OCI-M2 (cell line): Measurements from ENCODE around the gene HSD17B1.

ENCODE experiments used
- DNase-seq: peaks from one replicate; lab custom pipeline; 2025; ENCODE audit not compliant: unreplicated experiment; lab: John Stamatoyannopoulos, UW

Gene HSD17B1

DNA sequence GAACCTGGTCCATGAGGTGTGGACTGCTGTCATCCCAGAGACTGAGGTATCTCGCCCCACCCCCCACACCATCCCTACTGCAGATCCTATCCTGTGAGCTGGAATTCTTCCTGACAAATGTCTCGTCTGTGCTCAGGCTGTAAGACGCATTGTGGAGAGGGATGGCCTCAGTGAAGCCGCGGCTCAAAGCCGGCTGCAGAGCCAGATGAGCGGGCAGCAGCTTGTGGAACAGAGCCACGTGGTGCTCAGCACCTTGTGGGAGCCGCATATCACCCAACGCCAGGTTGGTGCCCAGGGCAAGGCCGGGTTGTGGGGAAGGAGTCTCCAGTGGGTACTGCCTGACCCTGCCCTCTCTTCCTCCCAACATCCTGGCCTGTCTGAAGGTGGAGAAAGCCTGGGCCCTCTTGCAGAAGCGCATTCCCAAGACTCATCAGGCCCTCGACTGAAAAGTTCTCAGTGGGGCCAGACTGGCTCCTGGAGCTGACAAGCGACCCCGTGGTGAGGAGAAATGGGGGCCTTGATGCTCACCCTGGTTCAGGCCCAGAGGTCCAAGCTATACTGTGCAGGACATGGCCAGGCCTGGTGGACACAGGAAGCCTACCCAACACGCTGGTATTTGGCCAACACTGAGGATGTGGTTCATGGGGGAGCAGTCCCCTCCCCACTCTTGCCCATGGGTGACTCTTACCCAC is 12.9 kb downstream of the HSD17B1 start:
- no peak for DNase-seq

DNA sequence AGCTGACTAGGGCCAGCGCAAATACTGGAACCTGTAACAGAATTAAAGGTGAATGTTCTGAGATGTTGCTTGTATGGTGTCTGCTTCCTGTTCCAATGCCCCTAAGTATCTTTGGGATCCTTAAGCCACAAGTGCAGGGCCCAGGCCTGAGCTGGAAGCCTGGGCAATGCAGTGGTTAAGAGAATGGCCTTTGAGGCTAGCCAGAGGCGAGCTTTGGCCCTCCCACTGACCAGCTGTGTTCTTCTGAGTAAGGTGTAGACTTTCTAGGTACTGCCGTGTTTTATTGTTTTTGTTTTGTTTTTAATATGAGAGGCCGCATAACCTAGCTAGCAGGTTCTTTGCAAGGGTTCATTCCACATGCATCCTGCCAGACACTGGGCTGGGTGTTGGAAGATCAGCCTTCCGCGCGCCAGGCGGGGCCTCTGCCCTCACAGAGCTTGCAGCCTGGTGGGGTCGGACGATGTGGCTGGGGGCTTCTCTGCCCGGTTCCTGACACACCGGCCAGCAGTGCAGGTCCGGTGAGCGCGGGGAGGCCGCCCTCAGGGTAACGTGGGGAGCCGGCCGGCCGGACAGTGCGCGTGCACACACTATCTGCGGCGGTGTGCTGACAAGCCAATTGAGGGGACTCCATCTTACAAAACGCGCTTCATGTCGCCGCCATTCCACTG is 13.6 kb downstream of the HSD17B1 start:
- no peak for DNase-seq

DNA sequence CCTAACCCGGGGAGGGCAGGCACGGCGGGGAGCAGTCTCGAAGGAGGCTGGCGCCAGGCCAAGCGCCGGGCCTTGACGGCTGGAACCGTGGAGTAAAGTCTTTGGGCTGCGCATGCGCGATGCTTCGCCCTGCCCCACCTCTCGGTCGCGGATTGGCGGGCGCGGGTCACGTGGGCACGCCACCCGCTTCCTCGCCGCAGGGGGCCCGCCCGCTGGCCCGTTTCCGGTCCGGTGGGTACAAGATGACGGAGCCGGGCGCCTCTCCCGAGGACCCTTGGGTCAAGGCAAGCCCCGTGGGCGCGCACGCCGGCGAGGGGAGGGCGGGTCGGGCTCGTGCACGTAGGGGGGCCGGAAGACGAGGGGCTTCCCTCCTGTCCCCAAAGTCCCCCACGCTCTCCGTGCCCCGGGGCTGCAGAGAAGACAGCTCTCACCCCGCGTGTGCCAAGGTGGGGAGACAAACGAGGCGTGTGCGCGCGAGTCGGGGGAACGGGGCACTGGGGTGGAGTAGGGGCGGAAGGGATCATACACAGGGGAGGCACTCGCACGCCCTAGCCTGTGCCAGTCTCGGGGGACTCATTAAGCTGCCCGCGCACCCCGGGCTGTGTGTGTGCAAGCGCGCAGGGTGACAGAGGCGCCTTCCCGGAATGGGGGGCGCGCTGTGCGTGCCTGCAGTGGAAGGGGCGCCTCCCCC is 14.3 kb downstream of the HSD17B1 start, which contains the start of gene MLX:
TSS of gene MLX (plus strand) at position 218 of the 691 bp plus-strand sequence. CDS start at position 243, 25 bp downstream.
- DNase-seq: peak; percentile 62

DNA sequence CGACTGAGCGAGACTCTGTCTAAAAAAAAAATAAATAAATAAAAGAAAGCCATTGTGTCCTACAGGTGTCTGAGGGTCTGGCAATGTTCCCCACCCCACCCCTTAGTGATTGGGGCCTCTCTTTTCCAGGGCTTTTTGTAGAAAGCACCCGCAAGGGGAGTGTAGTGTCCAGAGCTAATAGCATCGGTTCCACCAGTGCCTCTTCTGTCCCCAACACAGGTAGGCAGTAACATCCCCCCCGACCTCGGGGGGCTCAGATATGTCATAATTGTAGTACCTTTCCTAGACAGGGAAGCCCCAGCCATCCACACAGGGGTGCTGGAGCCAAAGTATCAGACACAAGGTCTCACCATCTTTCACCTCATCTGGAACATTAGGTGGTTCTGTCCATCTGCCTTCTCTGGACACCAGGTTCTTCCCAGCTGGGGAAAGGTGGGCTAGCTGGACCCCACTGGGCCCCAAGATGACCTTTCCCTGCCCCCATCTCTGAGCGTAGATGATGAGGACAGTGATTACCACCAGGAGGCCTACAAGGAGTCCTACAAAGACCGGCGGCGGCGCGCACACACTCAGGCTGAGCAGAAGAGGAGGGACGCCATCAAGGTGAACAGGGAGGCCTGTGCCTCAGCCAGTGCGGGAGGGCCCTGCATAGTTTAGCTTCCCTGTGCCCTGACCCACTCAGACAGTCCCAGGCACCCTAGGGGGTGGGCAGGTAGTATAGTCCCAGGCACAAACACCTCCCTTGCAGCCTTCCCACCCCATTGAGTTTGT is 15.8 kb downstream of the HSD17B1 start:
- no peak for DNase-seq

DNA sequence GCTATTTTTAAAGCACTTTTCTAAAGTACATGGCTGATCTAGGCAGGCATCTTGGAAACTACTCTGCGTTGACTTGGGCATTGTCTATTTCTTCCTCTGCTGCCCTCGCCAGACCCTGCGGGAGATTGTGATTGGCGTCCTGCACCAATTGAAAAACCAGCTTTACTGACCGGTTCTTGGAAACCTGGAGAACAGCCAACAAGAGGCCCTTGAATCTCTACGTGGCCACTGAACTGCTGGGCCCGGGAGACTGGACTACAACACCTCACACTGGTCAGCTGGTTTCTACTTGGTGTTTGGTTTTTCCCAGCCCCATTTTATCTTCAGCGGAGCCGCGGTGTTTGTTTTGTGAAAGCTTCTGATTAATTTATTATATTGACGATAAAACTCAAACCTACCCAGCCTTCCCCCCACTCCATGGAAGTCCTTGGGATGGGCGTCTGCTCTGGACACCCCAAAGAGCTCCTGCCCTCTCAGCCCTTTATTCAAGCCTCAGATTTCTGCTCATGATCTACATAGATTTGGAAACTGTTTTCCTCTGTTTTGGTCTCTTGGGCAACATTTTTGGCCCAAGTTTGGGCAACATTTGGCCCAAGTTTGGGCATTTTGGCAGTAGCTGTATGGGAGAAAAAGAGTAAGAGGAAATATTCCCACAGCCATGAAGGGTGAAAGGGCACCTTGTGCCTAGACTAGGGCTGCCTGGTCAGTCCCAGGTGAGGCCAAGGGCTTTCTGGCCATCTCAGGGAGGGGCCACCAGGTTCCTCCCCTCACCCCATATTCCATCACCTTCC is 18.9 kb downstream of the HSD17B1 start:
- DNase-seq: no peak

DNA sequence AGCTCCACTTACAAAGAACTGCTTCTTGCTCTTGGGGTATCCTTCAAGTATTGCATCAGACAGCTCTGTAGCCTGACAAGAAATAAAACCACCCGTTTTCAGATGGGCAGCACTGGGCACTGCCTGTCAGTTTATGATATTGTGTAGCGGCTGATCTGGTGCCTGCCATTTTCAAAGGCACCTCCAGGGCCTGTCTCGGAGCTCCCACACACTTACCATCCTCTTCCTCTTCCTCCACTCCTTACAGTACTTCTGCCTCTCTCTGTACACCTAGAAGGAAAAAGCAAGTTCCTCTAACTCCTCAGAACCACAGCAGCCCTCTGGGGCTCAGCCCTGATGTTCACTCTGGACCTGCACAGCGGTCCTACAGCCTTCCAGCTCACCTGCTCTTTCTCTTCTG is 20.4 kb downstream of the HSD17B1 start:
- DNase-seq: no peak

DNA sequence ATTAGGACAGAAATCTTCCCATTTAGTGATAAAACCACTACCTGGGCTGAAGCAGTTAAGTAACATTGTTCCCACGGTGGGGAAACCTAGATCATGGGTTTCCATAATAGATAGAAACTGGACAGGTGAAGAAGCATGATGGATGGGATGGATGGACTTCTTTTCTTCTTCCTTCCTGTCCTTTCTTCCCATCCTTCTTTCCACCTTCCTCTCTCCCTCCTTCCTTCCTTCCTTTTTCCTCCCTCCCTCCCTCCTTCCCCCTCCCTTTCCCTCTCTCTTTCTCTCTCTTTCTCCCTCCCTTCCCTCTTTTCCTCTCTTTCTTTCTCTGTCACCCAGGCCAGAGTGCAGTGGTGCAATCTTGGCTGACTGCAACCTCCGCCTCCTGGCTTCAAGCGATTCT is 21.7 kb downstream of the HSD17B1 start:
- DNase-seq: no peak

DNA sequence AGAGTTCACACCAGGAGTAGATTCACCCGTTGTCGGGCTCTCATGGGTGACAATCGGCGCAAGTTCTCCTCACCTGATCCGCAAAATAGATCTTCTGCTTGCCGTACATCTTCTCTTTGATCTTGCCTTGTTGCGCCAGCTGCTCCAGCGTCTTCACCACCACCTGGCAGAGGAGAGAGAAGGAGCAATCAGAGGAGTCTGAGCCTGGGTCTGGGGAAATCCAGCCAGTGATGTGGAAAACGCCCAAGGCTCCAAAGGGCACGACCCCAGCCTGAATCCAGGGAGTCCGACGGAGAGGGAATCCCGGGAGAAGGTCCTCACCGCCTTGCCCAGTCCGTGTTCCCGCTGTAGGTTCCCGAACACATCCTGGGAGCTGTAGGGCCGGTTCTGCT is 24.4 kb downstream of the HSD17B1 start:
- DNase-seq: no peak

DNA sequence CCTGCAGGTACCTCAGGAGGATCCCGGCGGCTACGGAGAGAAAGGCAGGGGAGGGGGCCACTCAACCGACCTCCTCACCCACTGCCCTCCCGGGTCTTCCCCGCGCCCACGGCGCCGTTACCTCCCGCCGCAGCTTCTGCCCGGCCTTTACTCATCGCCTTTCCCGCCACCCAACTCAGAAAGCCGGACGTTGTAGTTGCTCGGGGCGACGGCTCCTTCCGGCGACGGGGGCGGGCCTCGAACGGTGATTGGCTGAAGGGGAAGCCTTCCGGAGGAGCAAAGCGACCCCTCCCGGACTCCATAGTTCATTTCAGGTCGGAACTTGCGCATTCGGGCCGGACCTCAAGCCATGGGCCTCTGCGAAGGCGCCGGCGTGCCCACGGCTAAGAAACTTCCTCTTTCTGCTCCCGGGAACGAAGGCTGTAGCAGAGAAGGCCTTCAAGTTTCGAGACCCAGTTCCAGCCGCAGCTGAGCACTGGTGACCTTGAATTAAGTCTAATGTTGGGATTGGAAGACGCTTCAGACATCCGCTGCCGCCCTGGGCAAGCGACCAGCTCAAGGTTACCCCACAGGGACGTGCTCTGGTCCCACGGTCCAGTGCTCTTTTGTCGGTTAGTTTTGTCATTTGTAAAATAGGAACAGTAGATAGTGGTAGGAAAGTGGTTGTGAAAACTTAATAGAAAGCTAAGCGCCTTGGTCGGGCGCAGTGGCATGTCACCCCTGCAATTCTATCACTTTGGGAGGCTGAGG is 25.0 kb downstream of the HSD17B1 start, which contains the start of gene PSMC3IP:
TSS of gene PSMC3IP (minus strand) at position 198 of the 750 bp plus-strand sequence. CDS start at position 155, 43 bp downstream.
- DNase-seq: peak; percentile 74

DNA sequence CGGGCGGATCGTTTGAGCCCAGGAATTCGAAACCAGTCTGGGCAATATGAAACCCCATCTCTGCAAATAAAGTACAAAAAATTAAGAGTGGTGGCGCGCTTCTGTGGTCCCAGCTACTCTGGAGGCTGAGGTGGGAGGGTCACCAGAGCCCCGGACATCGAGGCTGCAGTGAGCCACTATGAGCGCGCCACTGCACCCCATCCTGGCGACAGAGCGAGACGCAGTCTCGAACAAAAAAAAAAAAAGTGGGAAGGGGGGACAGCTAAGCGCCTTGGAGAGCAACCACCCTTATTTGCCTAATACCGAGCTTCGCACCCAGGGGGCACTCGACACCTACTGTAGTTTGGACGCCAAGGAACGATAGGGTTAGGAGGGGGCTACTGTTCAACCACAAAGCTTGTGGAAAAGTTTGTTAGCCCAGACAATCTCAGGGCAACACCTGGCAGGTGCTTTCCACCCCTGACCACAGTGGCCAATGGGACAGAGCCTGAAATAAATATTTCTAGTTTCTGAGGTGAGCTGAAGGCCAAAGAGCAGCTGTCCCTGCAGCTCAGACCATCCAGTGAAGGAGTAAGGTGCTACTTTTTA is 25.7 kb downstream of the HSD17B1 start:
- peak; percentile 51 for DNase-seq

DNA sequence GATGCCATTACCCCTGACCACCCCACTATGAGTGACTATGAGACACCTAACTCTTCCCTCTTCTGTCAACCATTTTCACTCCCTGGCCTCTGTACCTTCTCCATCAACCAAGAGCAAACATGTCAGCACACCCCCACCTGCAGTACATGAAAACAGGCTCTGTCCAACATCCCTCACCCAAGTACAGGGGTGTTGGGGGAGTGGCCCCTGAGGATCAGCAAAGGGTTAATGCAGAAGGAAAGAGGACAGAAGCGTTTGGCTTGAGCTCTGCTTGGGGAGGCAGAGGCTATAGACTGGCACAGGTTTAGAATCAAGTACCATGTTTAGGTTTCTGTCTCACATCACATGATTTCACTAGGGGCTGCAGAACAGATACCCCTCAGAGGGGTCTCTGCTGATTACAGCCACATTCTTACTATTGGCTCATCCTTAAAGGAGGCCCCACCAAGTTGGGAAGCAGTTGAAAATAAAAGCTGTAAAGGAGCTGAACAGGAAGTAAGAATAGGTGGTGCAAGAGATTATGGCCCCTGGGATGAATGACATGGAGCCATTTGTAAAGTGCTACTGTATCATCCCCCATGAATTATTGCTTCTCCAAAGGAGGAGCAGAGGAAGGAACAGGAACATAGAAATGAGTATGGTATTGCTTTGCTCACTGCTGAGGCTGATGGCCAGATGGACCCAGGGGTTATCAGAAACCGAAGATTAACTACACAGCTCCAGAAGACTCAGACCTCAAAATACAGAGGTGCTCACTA is 27.2 kb downstream of the HSD17B1 start:
- no peak for DNase-seq

DNA sequence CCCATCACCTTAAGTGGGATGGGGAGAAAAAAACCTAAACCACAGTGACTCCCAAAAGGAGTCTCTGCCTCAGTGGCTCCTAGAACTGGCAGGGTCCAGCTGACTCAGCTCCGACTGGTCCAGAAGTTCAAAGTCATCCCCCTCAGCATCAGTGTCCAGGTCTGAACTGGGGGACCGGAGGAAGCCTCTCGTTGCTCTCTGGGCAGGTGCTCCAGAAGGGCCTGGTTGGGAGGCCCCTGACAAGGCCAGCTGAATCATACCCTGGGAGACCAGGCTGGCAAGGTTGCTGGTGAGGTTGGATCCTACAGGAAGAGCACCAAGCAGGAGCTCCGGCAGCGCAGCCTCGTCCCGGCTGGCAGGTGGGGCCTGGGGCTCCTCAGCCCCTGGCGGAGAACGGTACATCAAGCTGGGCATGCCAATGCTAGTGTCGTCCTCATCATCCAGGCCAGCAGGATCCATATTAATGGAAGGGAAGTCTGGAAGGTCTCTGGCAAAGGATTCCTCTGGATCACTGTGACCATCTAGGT is 29.1 kb downstream of the HSD17B1 start:
- DNase-seq: no peak

DNA sequence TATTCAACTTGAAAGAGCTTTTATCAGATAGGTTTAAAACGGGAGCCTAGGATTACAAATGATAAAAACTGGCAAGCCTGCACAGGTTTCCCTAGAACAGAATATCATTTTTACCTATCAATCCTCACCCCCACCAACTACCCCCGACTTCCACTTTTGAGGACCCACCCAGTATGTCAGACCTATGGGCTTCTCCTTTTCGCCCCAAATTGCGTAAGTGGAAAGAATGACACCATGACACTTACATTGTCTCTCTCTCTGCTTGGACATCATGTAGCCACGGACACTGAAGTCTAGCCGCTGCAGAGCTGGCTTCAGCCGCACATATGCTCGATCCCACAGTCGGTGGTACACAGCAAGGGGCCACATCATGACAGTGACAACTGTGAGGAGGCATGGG is 32.2 kb downstream of the HSD17B1 start:
- no peak for DNase-seq

DNA sequence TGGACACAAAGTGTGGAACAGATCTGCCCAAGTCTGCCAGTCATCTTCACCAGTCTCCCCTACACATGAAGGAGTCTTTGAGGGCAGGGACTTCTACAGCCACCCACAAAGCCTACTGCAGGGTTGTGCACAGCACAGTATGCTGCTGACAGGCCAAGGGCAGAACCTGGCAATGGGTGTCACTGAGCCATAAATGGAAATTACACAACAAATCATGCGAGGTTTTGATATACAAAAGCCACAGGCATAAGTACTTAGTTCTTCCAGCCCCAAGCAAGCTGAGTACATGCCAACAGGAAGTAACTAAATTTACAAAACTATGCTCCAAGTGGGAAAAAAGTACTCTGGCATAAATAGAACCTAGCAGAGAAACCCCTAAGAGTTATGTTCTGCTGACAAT is 32.6 kb downstream of the HSD17B1 start:
- no peak for DNase-seq

DNA sequence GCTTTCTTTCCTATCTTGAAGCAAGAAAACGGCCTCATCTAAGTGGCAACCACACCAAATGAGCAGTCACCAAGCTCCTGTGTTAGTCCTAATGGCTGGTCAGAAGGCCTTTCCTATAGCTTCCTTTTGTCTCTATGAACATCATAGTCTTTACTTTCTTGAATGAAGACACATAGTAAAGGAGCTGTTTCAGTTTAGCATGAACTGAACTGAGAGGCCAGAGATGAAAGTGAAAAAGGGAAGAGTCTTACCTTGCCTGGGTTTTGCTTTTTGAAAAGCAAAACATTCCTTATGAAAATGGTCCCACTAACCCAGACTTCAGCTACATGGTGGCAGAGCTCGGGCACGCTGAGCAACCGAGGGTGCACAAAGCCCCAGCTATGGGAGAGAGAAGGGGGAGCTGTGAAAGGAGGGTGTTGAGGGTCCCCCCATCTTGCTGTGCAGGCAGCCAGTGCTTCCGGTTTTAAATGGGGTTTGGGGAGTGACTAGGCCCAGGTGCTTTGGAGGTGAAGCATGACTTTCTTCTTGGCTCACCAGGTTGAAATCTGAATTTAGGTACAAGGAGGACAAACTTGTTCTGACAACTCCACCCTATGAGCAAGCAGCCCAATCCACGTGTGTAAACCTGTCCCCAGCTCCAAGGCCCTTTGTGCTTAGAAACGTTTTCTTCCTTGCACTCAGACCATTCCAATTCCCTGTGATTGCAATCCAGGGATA is 33.9 kb downstream of the HSD17B1 start:
- no peak for DNase-seq

DNA sequence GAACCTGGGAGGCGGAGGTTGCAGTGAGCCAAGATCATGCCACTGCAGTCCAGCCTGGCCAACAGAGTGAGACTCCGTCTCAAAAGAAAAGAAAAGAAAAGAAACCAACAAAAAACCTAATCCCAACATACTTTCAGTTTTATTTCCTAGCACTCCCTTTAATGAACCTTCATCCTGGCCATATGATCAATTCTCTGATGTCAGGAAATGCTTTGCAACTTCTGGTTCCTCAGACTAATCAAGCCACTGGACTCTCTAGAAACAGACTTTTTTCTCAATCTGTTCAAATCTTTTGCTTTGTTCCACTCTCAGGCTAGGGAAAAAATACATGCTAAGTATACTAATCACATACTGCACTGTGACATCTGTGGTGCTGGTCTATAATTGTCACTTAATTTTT is 38.2 kb downstream of the HSD17B1 start:
- DNase-seq: no peak

DNA sequence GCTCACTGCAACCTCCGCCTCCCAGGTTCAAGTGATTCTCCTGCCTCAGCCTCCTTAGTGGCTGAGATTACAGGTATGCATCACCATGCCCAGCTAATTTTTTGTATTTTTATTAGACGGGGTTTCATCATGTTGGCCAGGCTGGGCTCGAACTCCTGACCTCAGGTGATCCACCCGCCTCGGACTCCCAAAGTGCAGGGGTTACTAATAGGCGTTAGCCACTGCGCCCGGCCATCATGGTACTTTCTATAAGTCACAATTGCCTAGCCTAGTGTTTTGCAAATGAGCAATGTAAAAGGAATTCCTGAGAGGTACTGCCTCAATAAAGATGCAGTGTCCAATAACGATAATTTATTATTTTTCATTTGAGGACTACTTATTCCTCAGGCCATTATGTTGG is 38.7 kb downstream of the HSD17B1 start:
- no peak for DNase-seq

DNA sequence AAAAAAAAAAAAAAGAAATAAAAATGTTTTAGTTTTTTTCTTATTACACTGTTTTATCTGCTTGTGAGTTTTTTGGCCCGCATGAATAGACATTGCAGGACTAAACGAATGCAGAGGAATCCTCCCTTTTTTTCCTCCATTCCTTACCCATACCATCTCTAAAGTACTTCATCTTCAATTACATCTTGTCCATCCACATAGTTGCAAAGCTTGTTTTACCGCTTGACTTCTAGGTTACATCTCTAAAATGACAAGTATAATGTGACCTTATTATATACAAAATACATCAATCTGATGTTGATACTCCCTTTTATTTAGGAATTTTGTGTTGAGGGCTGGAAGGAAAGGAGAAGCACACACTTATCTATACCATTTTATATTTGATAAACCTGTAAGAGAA is 43.7 kb downstream of the HSD17B1 start:
- DNase-seq: no peak
